Activated CD8-positive, alpha-beta memory T cell treated with anti-CD3 and anti-CD28 coated beads for 36 hours (primary cell): ENCODE results near the gene DBX2. TPM values are rescaled to one million over a fixed set of nuclear protein-coding genes. Genes with fewer than 3 reads are reported as not detected.
"Not testable (repeated sequence)": the region's sequence is repeated elsewhere in the genome, so short reads cannot be mapped to it uniquely, and the experiment has no call there.

ENCODE experiments used
- CTCF ChIA-PET: fragments of 350-600 bp; sonication (Branson Sonifier 250); formaldehyde crosslinking; loops from one replicate; lab custom pipeline; 2021; ENCODE audit warnings: antibody characterized with exemption; lab: Charles Lee
- POLR2A ChIA-PET: fragments of 350-600 bp; sonication (Branson Sonifier 250); formaldehyde crosslinking; loops from one replicate; lab custom pipeline; 2021; ENCODE audit warnings: antibody characterized with exemption; lab: Charles Lee
- total RNA-seq, 2 experiments: library from RNA; stranded (reverse); gene quantifications; one replicate each; pipeline ENCODE4 v1.2.3, GENCODE V29; 2021

Gene DBX2
- total RNA-seq, result not detected

DNA sequence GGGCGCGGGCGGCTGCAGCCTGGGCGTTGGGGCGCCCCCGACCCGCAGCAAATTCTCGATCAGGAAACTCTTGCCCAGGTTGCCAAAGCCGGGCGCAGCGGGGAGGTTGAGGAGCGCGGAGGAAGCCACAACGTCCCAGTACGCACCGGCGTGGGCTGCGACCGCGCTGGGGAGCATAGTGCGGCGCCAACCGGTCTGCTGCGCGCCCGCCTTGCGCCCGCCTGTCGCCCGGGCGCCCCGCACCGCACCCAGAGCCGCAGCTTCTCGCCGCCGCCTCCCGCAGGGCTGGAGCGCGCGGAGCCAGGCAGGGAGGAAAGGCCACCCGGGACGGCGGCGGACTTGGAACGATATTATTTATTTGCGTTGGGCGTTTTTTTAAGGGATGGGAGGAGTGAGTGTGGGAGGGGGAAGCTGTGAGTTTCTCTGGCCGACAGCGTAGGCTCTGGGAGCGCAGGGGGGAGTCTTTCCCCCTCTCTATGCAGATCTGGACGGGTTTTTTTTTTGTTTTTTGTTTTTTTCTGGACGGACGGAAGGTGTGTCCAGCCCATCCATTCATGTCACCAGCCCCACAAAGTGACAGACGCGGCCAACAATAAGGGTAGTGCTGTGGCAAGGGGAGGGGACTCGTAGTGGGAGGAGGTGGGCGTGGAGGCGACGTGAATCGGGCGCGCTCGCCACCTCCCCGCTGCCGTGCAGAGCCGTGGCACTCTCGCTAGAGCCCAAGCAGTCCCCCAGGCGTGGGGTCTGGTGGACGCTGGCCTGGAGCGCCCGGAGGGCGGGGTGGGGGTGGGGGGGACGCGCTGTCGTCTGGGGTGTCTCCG is at the start of gene DBX2:
Gene DBX2, minus strand, starts transcription at position 349 of the 821 bp plus-strand sequence. Its CDS starts 172 bp downstream, at position 177.
- POLR2A ChIA-PET, result no interaction called here
- CTCF ChIA-PET, result no interaction called here

DNA sequence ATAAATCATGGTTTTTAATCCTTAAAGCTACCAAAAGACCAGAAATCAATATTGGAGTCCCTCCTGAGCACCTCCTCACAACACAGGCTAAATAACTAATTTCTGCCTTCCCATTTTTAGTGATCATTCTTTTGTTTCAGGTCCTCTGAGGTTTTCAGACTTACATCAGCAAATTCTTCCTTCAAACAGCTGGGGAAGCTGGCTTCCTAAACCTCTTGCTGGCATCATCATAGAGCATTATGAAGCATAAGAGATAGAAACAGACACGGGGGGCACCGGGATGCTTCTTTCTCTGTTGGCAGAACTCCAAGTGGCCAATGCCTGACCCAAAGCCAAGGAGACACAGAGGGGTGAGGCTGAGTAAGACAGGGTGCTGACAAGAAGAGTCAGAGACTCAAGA is 47.9 kb upstream of the DBX2 start:
- ChIA-PET POLR2A (no interaction called here), CTCF (no interaction called here)

DNA sequence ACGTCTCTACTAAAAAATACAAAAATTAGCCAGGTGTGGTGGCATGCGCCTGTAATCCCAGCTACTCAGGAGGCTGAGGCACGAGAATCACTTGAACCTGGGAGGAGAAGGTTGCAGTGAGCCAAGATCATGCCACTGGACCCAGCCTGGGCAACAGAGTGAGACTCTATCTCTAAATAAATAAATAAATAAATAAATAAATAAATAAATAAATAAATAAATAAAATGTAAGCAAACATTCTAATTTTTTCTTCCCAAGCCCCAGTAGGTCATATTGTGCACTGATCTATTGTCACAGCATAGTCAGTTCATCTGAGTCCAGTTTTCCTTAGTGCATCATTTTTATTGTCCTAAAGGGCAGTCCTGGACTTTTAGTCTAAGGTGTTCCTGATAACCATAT is 44.5 kb upstream of the DBX2 start:
- POLR2A ChIA-PET, CTCF ChIA-PET: not testable (repeated sequence)

DNA sequence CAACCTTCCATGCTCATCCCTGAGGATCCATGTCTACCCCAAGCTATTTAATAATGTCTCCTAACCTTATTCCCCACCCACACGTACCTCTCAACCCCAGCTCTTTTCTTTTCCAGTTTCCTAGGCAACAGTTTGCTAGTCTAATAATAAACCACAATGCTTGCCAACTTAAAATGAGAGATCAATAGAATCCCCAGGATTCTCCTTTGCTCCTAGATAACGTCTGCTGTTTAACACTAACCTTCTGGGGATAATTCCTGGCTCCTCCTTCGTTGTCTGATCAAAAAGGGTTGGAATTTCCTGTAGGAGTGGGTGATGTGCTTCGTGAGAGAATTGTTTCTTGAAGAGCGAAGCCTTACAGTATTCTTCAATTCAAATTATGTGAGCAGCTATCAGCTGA is 42.2 kb upstream of the DBX2 start:
- CTCF ChIA-PET, result no interaction called here
- POLR2A ChIA-PET, result no interaction called here

DNA sequence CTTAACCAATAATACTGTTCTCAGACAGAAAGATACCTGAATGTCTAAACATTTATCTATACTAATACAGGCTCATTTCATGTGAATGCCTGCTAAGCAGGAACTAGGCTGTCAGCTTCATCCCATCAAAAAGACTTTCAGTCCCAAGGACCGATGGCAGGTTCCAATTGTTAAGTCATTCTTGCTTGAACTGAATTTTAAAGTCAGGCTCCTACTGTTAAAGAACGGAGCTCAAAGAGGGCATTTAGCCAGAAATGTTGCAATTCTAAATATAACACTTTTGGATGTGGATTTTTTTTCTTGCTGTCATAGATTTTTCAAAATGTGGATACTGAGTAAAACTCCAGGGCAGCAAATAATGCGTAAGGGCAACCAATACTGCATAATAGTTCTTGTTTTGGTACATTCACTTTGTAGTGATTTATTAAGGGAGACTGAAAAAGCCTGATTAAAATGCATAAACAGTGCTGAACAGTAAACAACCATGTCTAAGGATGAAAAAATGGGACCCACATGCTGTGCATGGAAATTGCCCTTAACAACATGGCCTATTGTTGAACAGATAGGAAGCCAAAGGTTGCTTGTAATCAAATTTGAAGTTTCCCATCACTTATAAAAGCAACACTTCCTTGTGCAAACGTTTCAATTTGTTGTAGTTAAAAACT is 38.6 kb upstream of the DBX2 start:
- POLR2A ChIA-PET, result no interaction called here
- CTCF ChIA-PET, result no interaction called here

DNA sequence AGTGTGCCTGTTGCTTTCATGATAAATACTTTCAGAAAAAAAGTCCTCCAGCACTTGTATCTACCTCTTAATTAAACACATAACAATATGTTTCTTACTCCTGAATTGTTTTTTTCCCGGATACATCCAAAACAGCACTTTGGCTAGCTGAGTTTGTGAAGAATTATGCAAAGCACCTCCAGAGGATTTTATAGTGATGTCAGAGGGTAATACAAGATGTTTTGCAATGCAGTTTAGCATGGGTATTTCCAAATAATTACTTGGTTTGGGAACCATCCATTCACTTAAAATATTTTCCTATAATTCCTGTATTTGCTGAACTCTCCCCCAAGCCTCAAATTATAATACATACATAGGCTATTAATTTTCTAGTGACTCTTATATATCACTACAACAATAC is 37.7 kb upstream of the DBX2 start:
- ChIA-PET POLR2A (no interaction called here), CTCF (no interaction called here)

DNA sequence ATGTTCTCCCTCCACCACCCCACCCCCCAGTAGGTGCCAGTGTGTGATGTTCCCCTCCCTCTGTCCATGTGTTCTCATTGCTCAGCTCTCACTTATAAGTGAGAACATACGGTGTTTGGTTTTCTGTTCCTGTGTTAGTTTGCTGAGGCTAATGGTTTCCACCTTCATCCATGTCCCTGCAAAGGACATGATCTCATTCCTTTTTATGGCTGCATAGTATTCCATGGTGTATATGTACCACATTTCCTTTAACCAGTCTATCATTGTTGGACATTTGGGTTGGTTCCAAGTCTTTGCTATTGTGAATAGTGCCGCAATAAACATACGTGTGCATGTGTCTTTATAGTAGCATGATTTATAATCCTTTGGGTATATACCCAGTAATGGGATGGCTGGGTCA is 33.3 kb upstream of the DBX2 start:
- POLR2A ChIA-PET, CTCF ChIA-PET: not testable (repeated sequence)

DNA sequence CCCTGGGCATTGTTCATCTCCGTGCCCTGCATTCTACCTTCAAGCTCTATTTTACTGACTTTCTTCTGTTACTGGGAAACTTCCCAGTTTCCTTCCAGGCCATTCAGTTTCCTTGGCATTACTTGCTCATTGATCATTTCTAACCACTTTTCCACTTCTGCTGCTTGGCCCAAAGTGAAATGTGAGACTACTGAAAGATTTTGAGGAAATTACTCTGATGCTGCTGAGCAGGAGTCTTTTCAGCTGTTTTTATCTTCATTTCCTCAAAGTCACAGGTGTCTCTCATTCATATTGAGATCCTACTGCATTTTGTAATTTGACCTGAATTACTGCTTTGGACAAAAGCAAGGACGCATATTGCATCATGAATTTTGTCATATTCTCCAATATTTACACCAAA is 26.4 kb upstream of the DBX2 start:
- POLR2A ChIA-PET, result no interaction called here

DNA sequence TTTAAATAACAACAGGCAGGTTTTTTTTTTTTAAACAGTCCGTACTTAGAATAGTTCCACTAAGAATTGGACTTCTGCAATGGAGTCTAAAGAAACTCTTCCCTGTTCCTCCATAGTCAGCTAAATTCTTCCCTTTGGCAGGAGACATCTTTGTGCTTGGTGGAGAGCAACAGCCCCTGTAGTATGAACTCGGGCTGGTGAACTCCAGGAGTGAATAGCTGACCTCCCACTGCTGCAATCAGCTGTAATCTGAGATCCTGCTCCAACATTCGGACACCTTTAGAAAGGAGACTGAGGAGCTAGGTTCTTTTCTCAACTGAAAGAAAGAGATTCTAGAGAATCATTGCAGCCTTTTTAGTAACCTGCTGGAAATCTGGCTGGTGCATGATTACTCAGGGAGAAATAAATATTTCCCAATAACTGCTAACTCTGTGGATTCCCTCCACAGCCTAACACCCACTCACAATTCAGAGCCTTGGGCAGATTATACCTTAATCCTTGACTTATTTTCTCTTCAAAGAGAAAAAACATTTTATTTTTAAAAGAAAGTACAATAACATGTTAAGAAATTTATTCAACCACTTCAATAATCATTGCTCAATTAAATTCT is 25.6 kb upstream of the DBX2 start:
- CTCF ChIA-PET, result no interaction called here
- POLR2A ChIA-PET, result no interaction called here

More for the DNA sequence above, 26.4 kb upstream of the DBX2 start:
- CTCF ChIA-PET, result no interaction called here

DNA sequence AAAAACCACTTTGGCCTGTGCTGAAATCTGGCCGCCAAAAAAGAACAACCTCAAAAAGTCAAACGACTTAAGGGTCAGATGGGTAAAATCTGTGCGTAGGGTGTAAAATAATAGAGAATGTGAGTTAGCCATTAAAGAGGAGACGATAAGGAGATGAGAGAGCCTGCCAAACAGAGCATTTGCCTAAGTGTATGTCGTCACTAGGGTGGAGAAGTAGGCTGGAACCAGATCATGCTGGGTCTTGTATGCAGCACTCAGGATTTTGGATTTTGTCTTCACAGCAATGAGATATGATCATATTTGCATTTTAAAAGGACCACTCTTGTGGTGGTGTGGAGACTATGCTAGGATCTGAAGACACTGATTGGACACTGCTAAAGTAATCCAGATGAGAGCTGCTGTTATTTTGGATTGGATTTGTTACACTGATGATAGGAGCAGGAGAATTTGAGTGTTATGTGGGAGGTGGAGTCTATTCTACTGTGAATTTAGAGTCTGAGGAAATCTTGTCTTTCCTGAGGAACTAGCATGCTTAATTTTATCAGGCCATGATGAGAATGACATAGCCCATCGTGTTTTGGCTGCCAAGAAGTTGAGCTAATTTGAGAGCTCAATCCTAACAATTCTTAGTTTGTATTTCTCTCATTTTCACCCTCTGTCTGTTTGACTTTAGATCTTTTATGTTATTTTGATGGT is 24.8 kb upstream of the DBX2 start:
- CTCF ChIA-PET, result no interaction called here
- POLR2A ChIA-PET, result no interaction called here

DNA sequence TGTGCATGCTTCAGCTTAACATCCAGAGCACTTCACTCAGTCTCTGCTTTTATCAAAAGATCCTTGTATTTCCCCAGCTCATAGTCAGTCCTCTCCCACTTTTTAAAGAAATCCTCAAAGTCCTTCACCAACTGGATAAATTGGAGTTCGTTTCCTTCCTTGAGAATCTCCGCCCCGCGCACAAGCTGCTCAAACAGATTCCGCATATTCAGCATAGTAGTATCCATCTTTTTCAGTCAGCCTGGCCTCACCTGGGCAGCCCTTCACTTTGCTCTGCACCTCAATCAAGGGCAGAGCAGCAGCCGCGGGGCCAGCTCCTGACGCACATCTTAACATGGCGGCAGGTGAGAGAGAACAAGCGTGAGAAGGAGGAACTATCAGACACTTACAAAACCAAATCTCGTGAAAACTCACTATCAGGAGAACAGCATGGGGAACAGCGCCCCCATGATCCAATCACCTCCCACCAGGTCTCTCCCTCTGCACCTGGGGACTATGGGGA is 14.3 kb upstream of the DBX2 start:
- CTCF ChIA-PET, result no interaction called here
- POLR2A ChIA-PET, result no interaction called here

DNA sequence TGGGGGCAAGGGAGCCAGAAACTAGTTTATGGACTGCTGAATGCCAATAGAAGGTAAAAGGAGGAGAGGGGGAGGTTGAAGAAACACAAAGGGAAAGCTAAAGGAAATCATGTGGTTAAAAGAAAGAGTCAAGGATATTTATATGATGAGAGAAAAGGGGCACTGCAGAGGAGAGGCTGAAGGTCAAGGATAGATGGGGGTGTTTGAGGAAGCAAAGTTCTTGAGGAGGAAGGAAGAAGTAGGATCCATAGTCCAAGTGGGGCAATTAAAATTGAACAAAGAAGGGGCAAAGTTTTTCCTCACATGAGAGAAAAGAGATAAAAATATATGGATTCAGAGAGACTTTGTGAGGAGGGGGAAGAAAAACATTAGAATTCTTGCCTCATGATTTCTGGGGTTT is 10.1 kb upstream of the DBX2 start:
- CTCF ChIA-PET, result no interaction called here

DNA sequence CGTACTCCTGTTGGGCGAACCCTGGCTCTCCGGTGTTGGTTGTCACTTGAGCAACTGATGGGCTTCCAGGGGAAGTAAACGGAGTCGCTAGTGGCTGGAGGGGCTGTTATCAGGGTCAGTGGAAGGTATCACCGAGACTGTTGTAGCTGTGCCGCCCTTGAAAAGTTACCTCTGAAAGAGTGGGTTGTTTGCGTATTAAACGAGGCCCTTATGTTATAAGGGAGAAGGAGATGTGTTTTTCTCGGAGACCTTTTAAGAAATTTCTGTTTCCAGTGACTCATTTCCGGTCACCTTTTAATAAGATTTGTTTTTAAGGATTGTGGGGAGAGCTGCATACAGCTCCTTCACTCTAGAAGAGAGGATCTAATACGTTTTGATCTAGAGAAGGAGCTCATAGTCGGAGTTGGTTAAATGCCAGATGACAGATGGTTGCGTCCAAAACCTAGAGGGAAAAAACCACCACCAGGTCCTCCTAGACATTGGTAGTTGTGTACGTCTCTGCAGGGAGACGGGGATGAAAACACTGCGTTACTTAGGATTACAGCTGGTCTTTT is 750 bp upstream of the DBX2 start:
- ChIA-PET CTCF (no interaction called here), POLR2A (no interaction called here)

More for the DNA sequence above, 10.1 kb upstream of the DBX2 start:
- POLR2A ChIA-PET, result no interaction called here

DNA sequence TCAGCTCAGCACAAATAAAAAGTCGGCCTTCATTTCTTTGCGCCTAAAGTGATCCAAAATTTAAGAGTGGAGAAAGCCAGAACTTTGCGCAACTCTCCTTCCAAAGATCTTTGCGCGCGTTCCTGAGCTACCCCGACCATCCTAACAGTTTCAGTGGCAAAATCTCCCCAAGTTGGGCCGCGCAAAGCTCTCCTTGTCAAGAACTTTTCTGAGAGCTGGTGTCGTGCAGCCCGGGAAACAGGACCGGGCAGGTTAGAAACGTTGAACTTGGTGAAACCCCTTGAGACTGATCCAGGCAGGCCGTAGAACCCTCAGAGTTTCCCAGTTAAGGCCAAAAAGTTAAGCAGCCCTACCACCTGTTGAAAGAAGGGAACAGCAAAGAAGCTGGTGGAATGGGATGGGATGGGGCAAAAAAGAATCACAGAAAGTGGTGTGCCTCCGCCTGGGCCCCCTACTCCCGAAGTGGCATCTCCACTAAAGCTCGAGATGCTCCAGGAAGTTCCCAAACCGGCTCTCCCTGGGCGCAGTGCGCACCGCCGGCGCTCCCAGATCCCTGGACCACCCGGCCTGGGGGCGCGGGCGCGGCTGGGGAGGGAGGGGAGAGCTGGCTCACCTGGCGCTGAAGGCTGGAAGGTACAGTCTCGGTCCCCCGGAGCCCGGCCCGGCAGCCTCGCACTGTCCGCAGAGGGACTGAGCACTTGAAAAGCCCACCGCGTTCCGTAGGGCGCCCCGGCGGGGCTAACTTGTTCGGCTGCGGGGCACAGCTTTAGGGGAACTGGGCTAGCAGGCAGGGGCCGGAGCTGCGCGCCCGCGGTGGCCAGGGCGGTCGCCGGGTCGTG is 768 bp downstream of the DBX2 start:
- ChIA-PET POLR2A (no interaction called here), CTCF (no interaction called here)

DNA sequence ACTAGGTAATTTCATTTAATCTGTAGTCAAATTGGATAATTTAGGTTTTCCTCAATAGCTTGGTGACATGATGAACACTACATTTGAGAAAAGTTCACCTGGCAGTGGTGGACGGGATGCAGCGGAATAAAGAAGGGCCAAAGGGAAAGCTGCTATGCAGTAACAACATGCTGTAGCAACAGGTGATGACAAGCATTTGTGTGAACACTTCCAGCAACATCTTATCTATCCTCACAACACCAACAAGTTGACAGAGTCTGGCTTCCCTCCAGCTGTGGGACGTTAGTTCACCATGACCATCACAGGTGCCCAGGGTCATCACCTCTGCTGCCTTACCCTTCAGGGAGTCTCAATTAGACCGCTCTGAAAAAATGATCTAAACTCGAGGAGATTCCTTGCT is 8.3 kb downstream of the DBX2 start:
- POLR2A ChIA-PET, result no interaction called here
- CTCF ChIA-PET, result no interaction called here

DNA sequence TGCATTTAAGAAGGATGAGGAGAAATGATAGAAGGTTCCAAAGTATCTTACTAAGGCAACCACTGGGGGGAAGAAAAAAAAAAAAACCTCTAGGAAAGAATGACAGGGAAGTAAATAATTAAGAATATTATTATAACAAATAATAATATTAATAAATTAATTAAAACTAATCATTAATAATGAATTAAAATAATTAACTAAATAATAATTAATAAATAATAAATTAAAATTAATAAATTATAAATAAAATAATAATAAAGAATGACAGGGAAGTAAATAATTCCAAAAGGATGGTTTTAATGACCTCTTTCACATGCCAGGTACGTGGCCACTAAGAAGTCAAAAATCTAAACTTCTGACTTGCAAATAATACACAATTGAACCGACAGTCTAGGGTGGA is 9.9 kb downstream of the DBX2 start:
- POLR2A ChIA-PET, result no interaction called here
- CTCF ChIA-PET, result no interaction called here

DNA sequence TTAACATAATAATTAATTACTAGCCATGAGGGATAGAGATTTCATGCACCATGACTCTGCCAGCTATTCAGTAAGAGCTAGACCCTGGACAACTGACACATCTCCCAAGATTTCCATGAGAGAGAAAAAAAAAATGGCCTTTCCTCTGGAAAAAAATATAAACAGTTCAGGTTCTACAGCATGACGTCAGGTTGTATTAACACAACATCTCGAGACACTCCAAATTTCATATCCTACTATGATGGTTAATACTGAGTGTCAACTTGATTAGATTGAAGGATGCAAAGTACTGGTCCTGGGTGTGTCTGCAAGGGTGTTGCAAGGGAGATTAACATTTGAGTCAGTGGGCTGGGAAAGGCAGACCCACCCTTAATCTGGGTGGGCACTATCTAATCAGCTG is 11.1 kb downstream of the DBX2 start:
- ChIA-PET POLR2A (no interaction called here), CTCF (no interaction called here)

DNA sequence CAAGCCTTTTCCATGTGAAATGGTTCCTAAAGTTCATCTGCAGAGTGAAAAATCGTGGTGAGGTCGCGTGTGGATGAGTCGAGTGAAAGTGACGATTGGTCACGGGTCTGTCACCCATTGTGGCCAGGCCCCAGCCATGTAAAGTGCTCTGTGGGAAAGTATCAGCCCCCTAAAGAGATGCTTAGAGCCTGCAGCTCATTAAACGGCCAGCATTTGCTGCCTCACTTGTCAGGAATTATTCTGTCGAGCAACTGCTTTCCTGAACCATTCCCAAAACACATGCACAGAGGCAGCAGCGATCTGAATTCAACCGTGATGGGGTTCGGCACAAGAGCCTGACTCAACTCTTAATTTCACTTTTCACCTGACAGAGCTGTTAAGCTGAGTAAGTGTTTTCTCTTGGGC is 16.0 kb downstream of the DBX2 start:
- CTCF ChIA-PET, result no interaction called here

DNA sequence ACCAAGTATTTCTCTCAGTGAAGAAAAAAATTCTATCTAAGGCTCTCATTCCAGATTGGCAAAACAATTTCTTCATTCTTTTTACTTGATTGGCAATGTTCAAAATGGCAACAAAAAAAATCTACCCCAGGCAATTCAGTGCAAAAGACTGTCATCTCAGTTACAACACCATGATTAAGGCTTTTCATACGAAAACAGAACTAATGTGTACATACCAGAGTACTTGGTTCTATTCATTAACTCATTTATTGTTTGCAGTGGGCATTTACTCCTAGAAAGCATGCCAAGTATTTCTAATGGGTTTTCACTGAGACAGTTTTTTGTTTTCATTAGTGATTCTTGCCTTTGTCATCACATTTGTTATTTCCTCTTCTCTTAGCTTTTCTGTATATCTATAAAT is 33.0 kb downstream of the DBX2 start:
- CTCF ChIA-PET, result no interaction called here
- POLR2A ChIA-PET, result no interaction called here

More for the DNA sequence above, 16.0 kb downstream of the DBX2 start:
- POLR2A ChIA-PET, result no interaction called here
